Thyroid gland (tissue), 4 donors: Measurements from ENCODE around the gene UGGT1.

ENCODE experiments used
- CTCF ChIP-seq, 6 experiments: fragments of 200-600 bp in 3 of 6; fragments of 450-650 bp in 3 of 6; sonication (generic) in 3 of 6; IDR thresholded peaks; one replicate each; pipeline ENCODE4 v1.5.1; 2016 to 2019; ENCODE audit warnings: antibody characterized with exemption in 6 of 6, mild to moderate bottlenecking in 2 of 6, inconsistent platforms in 1 of 6, moderate library complexity in 1 of 6
- POLR2A ChIP-seq, 2 donors: fragments of 450-650 bp; IDR thresholded peaks; one replicate each; pipeline ENCODE4 v1.6.1; 2017; ENCODE audit warnings: antibody characterized with exemption in 2 of 2, mild to moderate bottlenecking in 2 of 2, moderate library complexity in 1 of 2

- TF ChIP-seq POLR2A (IDR thresholded peaks at IDR 0.05) (no peak), CTCF (IDR thresholded peaks at IDR 0.05) (no peak)
Measured at GRCh38 chr2:128159437-128159836, 68.4 kb downstream of the UGGT1 start.
